ENCODE data around the gene P2RX7.

Gene P2RX7

DNA sequence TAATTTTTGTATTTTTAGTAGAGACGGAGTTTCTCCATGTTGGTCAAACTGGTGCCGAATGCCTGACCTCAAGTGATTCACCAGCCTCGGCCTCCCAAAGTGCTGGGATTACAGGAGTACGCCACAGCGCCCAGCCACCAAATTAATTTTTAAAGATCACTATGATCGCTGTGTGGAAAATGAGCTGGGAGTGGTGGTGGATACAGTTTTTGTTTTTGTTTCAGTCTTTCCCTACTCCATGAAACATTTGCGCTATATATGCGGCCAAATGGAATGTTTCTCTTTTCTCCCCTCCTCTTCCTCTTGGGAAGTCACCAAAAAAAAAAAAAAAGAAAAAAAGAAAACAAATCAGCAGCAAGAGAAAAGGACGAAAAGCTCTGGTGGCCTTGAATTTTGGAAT, 56.5 kb downstream of the P2RX7 start:
- TF ChIP-seq, protein P1, sequence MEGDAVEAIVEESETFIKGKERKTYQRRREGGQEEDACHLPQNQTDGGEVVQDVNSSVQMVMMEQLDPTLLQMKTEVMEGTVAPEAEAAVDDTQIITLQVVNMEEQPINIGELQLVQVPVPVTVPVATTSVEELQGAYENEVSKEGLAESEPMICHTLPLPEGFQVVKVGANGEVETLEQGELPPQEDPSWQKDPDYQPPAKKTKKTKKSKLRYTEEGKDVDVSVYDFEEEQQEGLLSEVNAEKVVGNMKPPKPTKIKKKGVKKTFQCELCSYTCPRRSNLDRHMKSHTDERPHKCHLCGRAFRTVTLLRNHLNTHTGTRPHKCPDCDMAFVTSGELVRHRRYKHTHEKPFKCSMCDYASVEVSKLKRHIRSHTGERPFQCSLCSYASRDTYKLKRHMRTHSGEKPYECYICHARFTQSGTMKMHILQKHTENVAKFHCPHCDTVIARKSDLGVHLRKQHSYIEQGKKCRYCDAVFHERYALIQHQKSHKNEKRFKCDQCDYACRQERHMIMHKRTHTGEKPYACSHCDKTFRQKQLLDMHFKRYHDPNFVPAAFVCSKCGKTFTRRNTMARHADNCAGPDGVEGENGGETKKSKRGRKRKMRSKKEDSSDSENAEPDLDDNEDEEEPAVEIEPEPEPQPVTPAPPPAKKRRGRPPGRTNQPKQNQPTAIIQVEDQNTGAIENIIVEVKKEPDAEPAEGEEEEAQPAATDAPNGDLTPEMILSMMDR (IDR thresholded peaks at IDR 0.05; ENCODE audit: insufficient read depth, low read length, poor library complexity, severe bottlenecking), result no peak
- TF ChIP-seq EZH2phosphoT487 (conservative IDR thresholded peaks at IDR 0.05; ENCODE audit: low read length), result no peak
- Histone ChIP-seq H3K9ac (ENCODE audit: low read length) (no peak overlapping the region), H4K20me1 (ENCODE audit: low read depth, low read length) (no peaks in the 10 kb centered on the region), H3K79me2 (ENCODE audit: insufficient read depth, low read length) (no peaks in the 10 kb centered on the region), H3K27ac (ENCODE audit: low read depth, low read length) (no peak overlapping the region), H3K9me3 (ENCODE audit: insufficient read depth, low read length) (no peaks in the 10 kb centered on the region), H3K4me3 (ENCODE audit: insufficient read depth, low read length, poor library complexity, severe bottlenecking) (no peak overlapping the region), H3F3A (ENCODE audit: insufficient read depth) (no peaks in the 10 kb centered on the region), H3K36me3 (ENCODE audit: low read length) (no peaks in the 10 kb centered on the region), H3K9me2 (replicated peaks; ENCODE audit: insufficient read depth, low read length) (no peaks in the 10 kb centered on the region), H3K27me3 (ENCODE audit: low read length) (no peaks in the 10 kb centered on the region), H2AFZ (ENCODE audit: low read depth, low read length, severe bottlenecking) (no peak overlapping the region), H3K4me2 (ENCODE audit: low read depth, low read length, poor library complexity, severe bottlenecking) (no peak overlapping the region)

DNA sequence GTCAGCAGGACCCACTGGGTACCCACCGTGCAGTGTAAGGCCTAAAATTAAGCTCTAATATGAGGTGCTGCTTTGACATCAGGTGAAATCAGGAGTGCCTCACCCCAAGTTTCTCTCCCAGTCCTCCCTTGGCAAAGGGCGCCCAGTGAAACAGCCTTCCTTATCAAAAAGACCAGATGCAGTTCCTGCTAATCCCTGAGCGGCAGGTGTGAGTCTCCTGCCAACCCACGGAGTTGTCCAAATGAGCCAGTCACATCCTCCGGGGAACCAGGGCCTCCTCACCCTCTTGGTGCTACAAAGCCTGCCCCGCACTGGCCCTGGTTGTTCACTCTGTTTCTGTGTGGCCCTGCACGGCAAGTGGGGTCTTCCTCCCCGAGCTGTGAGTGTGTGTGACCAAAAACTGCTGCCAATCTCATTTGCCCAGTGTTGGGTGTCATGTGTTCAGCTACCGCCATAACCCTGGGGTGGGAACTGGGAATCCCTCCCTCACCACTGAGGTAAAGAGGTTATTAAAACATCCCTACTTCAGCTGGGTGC, 57.0 kb downstream of the P2RX7 start:
- H3K9ac ChIP-seq (ENCODE audit: low read length), result no peak overlapping the region
- no peaks in the 10 kb centered on the region for H3K27me3 ChIP-seq (ENCODE audit: low read length)
- no peak overlapping the region for H3K27ac ChIP-seq (ENCODE audit: low read depth, low read length)
- no peak overlapping the region for H2AFZ ChIP-seq (ENCODE audit: low read depth, low read length, severe bottlenecking)
- H3K4me2 ChIP-seq (ENCODE audit: low read depth, low read length, poor library complexity, severe bottlenecking), result no peak overlapping the region
- no peaks in the 10 kb centered on the region for H4K20me1 ChIP-seq (ENCODE audit: low read depth, low read length)
- H3K79me2 ChIP-seq (ENCODE audit: insufficient read depth, low read length), result no peaks in the 10 kb centered on the region
- H3K4me3 ChIP-seq (ENCODE audit: insufficient read depth, low read length, poor library complexity, severe bottlenecking), result no peak overlapping the region
- TF ChIP-seq EZH2phosphoT487 (conservative IDR thresholded peaks at IDR 0.05; ENCODE audit: low read length), result no peak
- TF ChIP-seq, protein P1 (IDR thresholded peaks at IDR 0.05; ENCODE audit: insufficient read depth, low read length, poor library complexity, severe bottlenecking), result no peak
- no peaks in the 10 kb centered on the region for H3K9me2 ChIP-seq (replicated peaks; ENCODE audit: insufficient read depth, low read length)
- H3K36me3 ChIP-seq (ENCODE audit: low read length), result no peaks in the 10 kb centered on the region
- H3F3A ChIP-seq (ENCODE audit: insufficient read depth), result no peaks in the 10 kb centered on the region
- H3K9me3 ChIP-seq (ENCODE audit: insufficient read depth, low read length), result no peaks in the 10 kb centered on the region

GRCh38 chr12:121190523-121191031, 57.9 kb downstream of the P2RX7 start:
- no peak overlapping the region for H3K4me3 ChIP-seq (ENCODE audit: insufficient read depth, low read length, poor library complexity, severe bottlenecking)
- TF ChIP-seq, protein P1 (IDR thresholded peaks at IDR 0.05; ENCODE audit: insufficient read depth, low read length, poor library complexity, severe bottlenecking), result no peak
- TF ChIP-seq EZH2phosphoT487 (conservative IDR thresholded peaks at IDR 0.05; ENCODE audit: low read length), result no peak
- H3F3A ChIP-seq (ENCODE audit: insufficient read depth), result no peaks in the 10 kb centered on the region
- H3K9ac ChIP-seq (ENCODE audit: low read length), result no peak overlapping the region
- no peaks in the 10 kb centered on the region for H3K36me3 ChIP-seq (ENCODE audit: low read length)
- no peaks in the 10 kb centered on the region for H3K9me3 ChIP-seq (ENCODE audit: insufficient read depth, low read length)
- no peak overlapping the region for H3K27ac ChIP-seq (ENCODE audit: low read depth, low read length)
- no peak overlapping the region for H3K4me2 ChIP-seq (ENCODE audit: low read depth, low read length, poor library complexity, severe bottlenecking)
- H3K79me2 ChIP-seq (ENCODE audit: insufficient read depth, low read length), result no peaks in the 10 kb centered on the region
- H3K27me3 ChIP-seq (ENCODE audit: low read length), result no peaks in the 10 kb centered on the region
- no peaks in the 10 kb centered on the region for H3K9me2 ChIP-seq (replicated peaks; ENCODE audit: insufficient read depth, low read length)
- H2AFZ ChIP-seq (ENCODE audit: low read depth, low read length, severe bottlenecking), result no peak overlapping the region
- no peaks in the 10 kb centered on the region for H4K20me1 ChIP-seq (ENCODE audit: low read depth, low read length)
